Measurements from ENCODE around the gene HS6ST1.
"Not testable (repeated sequence)": the region's sequence is repeated elsewhere in the genome, so short reads cannot be mapped to it uniquely, and the experiment has no call there.

The HS6ST1 gene

GRCh38 chr2:128258218-128258617 lies 60.5 kb downstream of the HS6ST1 start:
- Histone ChIP-seq H3K4me1 (ENCODE audit: control insufficient read depth, insufficient read depth, low read length) (peaks cover 18% of the 10 kb centered on the region), H3K36me3 (ENCODE audit: control insufficient read depth, insufficient read depth, low read length) (no peaks in the 10 kb centered on the region), H3K27me3 (ENCODE audit: control insufficient read depth, insufficient read depth, low read length) (no peaks in the 10 kb centered on the region), H3K4me3 (ENCODE audit: low read length) (no peak overlapping the region), H3K9ac (ENCODE audit: low read length) (no peak overlapping the region), H3K9me3 (ENCODE audit: control insufficient read depth, low read length) (no peaks in the 10 kb centered on the region)

GRCh38 chr2:128252501-128252900 lies 66.2 kb downstream of the HS6ST1 start:
- H3K9ac ChIP-seq (ENCODE audit: low read length): no peak overlapping the region
- H3K27me3 ChIP-seq (ENCODE audit: control insufficient read depth, insufficient read depth, low read length): no peaks in the 10 kb centered on the region
- H3K36me3 ChIP-seq (ENCODE audit: control insufficient read depth, insufficient read depth, low read length): no peaks in the 10 kb centered on the region
- H3K4me1 ChIP-seq (ENCODE audit: control insufficient read depth, insufficient read depth, low read length): no peaks in the 10 kb centered on the region
- H3K9me3 ChIP-seq (ENCODE audit: control insufficient read depth, low read length): no peaks in the 10 kb centered on the region
- H3K4me3 ChIP-seq (ENCODE audit: low read length): no peak overlapping the region

DNA sequence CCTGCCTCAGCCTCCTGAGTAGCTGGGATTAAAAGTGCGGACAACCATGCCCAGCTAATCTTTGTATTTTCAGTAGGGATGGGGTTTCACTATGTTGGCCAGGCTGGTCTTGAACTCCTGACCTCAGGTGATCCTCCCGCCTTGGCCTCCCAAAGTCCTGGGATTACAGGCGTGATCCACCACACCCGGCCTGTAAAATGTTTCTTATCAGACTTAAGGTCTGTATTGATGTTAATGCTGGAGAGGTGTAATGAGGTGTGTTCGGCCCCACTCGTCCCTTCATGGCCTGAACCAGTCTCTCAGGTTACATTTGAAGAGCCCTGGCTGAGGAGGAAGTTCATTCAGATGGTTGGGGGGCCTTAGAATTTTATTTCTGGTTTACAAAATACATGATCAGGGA lies 66.6 kb downstream of the HS6ST1 start:
- H3K4me1 ChIP-seq (ENCODE audit: control insufficient read depth, insufficient read depth, low read length); H3K9me3 ChIP-seq (ENCODE audit: control insufficient read depth, low read length); H3K27me3 ChIP-seq (ENCODE audit: control insufficient read depth, insufficient read depth, low read length); H3K36me3 ChIP-seq (ENCODE audit: control insufficient read depth, insufficient read depth, low read length); H3K9ac ChIP-seq (ENCODE audit: low read length); H3K4me3 ChIP-seq (ENCODE audit: low read length): not testable (repeated sequence)

- Histone ChIP-seq H3K9ac (ENCODE audit: low read length) (no peak overlapping the region), H3K4me1 (ENCODE audit: control insufficient read depth, insufficient read depth, low read length) (no peaks in the 10 kb centered on the region), H3K9me3 (ENCODE audit: control insufficient read depth, low read length) (no peaks in the 10 kb centered on the region), H3K4me3 (ENCODE audit: low read length) (no peak overlapping the region), H3K27me3 (ENCODE audit: control insufficient read depth, insufficient read depth, low read length) (no peaks in the 10 kb centered on the region), H3K36me3 (ENCODE audit: control insufficient read depth, insufficient read depth, low read length) (no peaks in the 10 kb centered on the region)
Observed at GRCh38 chr2:128250229-128251025, 68.2 kb downstream of the HS6ST1 start.

DNA sequence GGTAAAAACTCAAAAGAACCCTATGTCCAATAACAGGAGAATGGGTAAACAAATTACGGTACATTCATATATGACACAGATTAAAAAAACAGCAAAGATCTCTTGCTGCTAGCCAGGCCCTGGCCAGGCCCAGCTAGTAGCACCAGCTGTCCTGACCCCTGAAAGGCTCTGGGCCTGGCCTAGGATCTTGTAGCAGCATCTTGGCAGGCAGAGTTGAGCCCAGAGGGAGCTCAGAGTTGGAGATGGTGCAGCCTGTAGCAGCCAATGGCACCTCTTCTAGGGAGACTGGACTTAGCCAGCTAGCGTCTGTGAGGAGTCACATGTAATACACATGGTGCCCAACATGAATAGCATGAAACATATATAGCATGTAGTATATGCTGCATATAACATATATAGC lies 69.1 kb downstream of the HS6ST1 start:
- H3K4me3 ChIP-seq (ENCODE audit: low read length): no peak overlapping the region
- no peaks in the 10 kb centered on the region for H3K9me3 ChIP-seq (ENCODE audit: control insufficient read depth, low read length)
- no peaks in the 10 kb centered on the region for H3K4me1 ChIP-seq (ENCODE audit: control insufficient read depth, insufficient read depth, low read length)
- H3K36me3 ChIP-seq (ENCODE audit: control insufficient read depth, insufficient read depth, low read length): no peaks in the 10 kb centered on the region
- no peaks in the 10 kb centered on the region for H3K27me3 ChIP-seq (ENCODE audit: control insufficient read depth, insufficient read depth, low read length)
- no peak overlapping the region for H3K9ac ChIP-seq (ENCODE audit: low read length)

DNA sequence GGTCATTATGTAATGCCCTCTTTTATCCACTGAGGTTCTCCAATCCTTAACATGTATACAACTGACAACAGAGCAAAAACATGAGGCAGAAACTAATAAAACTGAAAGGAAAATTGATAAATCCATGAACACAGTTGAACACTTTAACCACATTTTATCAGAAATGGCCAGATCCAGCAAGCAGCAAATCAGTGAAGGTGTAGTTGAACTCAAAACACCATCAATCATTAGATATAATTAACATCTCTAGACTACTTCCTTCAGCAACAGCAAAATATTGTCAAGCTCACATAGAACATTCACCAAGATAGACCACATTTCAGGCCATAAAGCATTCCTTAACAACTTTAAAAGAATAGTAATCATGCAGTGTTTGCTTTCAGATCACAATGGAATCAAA lies 72.9 kb downstream of the HS6ST1 start:
- Histone ChIP-seq H3K27me3 (ENCODE audit: control insufficient read depth, insufficient read depth, low read length) (no peaks in the 10 kb centered on the region), H3K36me3 (ENCODE audit: control insufficient read depth, insufficient read depth, low read length) (no peaks in the 10 kb centered on the region), H3K9ac (ENCODE audit: low read length) (no peak overlapping the region), H3K4me1 (ENCODE audit: control insufficient read depth, insufficient read depth, low read length) (no peaks in the 10 kb centered on the region), H3K9me3 (ENCODE audit: control insufficient read depth, low read length) (no peaks in the 10 kb centered on the region), H3K4me3 (ENCODE audit: low read length) (no peak overlapping the region)

DNA sequence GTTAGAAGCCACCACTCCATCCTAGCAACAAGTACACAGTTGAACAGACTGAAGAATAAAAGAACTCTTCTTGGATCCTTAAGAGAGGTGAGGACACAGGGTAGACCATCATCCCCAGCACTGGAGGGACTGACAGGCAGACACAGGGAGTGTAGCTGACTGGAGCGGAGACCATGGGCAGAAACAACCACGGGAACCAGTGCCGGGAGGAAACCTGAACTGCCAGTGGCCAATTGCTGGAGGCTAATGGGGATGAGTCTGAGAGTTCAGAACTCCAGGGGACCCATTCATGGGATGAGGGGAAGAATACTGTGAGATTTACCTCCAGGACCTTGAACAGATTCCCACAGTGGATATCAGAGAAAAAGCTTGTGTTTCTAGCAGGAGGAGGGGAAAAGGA lies 76.8 kb downstream of the HS6ST1 start:
- no peaks in the 10 kb centered on the region for H3K27me3 ChIP-seq (ENCODE audit: control insufficient read depth, insufficient read depth, low read length)
- H3K4me1 ChIP-seq (ENCODE audit: control insufficient read depth, insufficient read depth, low read length): no peaks in the 10 kb centered on the region
- H3K9ac ChIP-seq (ENCODE audit: low read length): no peak overlapping the region
- no peak overlapping the region for H3K4me3 ChIP-seq (ENCODE audit: low read length)
- H3K36me3 ChIP-seq (ENCODE audit: control insufficient read depth, insufficient read depth, low read length): no peaks in the 10 kb centered on the region
- H3K9me3 ChIP-seq (ENCODE audit: control insufficient read depth, low read length): no peaks in the 10 kb centered on the region

DNA sequence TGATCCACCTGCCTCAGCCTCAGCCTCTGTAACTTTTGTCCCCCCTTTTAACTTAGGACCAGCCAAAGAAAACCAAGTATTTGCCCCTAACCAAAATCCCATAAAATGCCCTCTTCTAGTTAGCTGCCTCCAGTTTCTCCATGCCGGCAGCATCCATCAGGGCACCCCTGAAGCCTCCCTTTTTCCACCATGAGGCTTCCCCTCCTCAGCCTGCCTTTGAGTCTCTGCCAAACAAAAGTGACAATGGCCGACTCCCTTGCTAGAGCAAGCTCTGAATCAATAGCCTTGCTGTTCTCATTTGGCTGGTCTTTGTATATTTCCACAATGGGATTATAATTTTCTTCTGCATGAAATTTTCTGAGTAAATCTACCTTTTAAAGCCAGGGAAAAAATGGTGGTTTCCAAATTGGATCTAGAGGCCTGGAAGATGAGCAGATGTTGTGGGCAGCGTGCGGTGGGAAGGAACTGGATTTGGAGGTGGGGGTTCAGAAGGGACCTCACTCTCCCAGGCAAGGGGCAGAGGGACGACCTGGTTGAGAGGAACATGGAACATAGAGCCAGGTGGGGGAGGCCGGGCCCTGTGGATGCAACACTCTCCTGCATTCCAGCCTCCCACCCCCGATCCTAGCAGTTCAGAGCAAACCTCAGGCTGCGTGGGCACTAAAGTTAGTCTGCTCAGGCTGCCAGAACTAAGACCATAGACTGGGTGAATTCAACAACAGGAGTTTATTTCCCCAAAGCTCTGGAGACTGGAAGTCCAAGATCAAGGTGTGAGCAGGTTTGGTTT lies 80.6 kb downstream of the HS6ST1 start:
- no peaks in the 10 kb centered on the region for H3K9me3 ChIP-seq (ENCODE audit: control insufficient read depth, low read length)
- no peak overlapping the region for H3K9ac ChIP-seq (ENCODE audit: low read length)
- no peaks in the 10 kb centered on the region for H3K27me3 ChIP-seq (ENCODE audit: control insufficient read depth, insufficient read depth, low read length)
- H3K4me1 ChIP-seq (ENCODE audit: control insufficient read depth, insufficient read depth, low read length): no peaks in the 10 kb centered on the region
- no peak overlapping the region for H3K4me3 ChIP-seq (ENCODE audit: low read length)
- H3K36me3 ChIP-seq (ENCODE audit: control insufficient read depth, insufficient read depth, low read length): no peaks in the 10 kb centered on the region

GRCh38 chr2:128237081-128237534 lies 81.6 kb downstream of the HS6ST1 start:
- no peaks in the 10 kb centered on the region for H3K9me3 ChIP-seq (ENCODE audit: control insufficient read depth, low read length)
- H3K9ac ChIP-seq (ENCODE audit: low read length): no peak overlapping the region
- H3K4me1 ChIP-seq (ENCODE audit: control insufficient read depth, insufficient read depth, low read length): no peaks in the 10 kb centered on the region
- H3K4me3 ChIP-seq (ENCODE audit: low read length): no peak overlapping the region
- no peaks in the 10 kb centered on the region for H3K27me3 ChIP-seq (ENCODE audit: control insufficient read depth, insufficient read depth, low read length)
- H3K36me3 ChIP-seq (ENCODE audit: control insufficient read depth, insufficient read depth, low read length): no peaks in the 10 kb centered on the region

DNA sequence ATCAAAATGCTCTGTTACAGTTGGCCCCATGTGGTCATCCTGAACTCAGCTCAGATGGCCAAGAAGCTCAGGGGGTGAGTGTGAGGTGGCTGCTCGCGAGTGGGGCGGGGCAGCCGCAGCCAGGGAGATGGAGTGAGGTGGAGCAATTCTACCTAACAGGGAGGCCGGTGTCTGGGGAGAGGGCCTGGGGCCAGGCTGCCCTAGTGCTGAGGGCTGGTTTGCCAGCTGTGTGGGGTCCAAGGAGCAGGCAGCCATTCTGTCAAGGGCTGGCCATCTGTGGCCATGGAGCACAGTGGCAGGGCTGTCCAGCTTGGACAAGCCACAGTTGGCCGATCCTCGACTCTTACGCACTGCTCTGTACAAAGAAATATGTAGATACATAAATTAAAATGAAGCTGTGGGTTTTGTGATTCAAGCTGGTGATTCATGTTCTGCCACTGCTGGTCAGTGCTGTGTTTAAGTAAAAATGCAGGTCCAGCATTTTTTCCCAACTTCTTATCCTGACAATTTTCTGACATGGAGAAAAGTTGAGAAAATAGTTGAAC lies 82.1 kb downstream of the HS6ST1 start:
- Histone ChIP-seq H3K36me3 (ENCODE audit: control insufficient read depth, insufficient read depth, low read length) (no peaks in the 10 kb centered on the region), H3K9ac (ENCODE audit: low read length) (no peak overlapping the region), H3K4me3 (ENCODE audit: low read length) (no peak overlapping the region), H3K4me1 (ENCODE audit: control insufficient read depth, insufficient read depth, low read length) (no peaks in the 10 kb centered on the region), H3K9me3 (ENCODE audit: control insufficient read depth, low read length) (no peaks in the 10 kb centered on the region), H3K27me3 (ENCODE audit: control insufficient read depth, insufficient read depth, low read length) (no peaks in the 10 kb centered on the region)

- Histone ChIP-seq H3K27me3 (ENCODE audit: control insufficient read depth, insufficient read depth, low read length) (peaks cover 7% of the 10 kb centered on the region), H3K4me1 (ENCODE audit: control insufficient read depth, insufficient read depth, low read length) (no peaks in the 10 kb centered on the region), H3K4me3 (ENCODE audit: low read length) (no peak overlapping the region), H3K9me3 (ENCODE audit: control insufficient read depth, low read length) (no peaks in the 10 kb centered on the region), H3K9ac (ENCODE audit: low read length) (no peak overlapping the region), H3K36me3 (ENCODE audit: control insufficient read depth, insufficient read depth, low read length) (no peaks in the 10 kb centered on the region)
Observed at GRCh38 chr2:128235581-128235980, 83.1 kb downstream of the HS6ST1 start.

- Histone ChIP-seq H3K4me1 (ENCODE audit: control insufficient read depth, insufficient read depth, low read length) (no peaks in the 10 kb centered on the region), H3K27me3 (ENCODE audit: control insufficient read depth, insufficient read depth, low read length) (peaks cover 7% of the 10 kb centered on the region), H3K4me3 (ENCODE audit: low read length) (no peak overlapping the region), H3K9ac (ENCODE audit: low read length) (no peak overlapping the region), H3K9me3 (ENCODE audit: control insufficient read depth, low read length) (no peaks in the 10 kb centered on the region), H3K36me3 (ENCODE audit: control insufficient read depth, insufficient read depth, low read length) (no peaks in the 10 kb centered on the region)
Observed at GRCh38 chr2:128234613-128235012, 84.1 kb downstream of the HS6ST1 start.
